Stimulated activated naive CD8-positive, alpha-beta T cell treated with anti-CD3 and anti-CD28 coated beads, Interleukin-15, Interleukin-2, amounts not matched to agents 100 U/mL and 50 U/mL, for 24 hours (primary cell): ENCODE results near the gene TAS2R46.
"Not testable (repeated sequence)": the region's sequence is repeated elsewhere in the genome, so short reads cannot be mapped to it uniquely, and the experiment has no call there.

Source experiments
- ATAC-seq: fragments of 150-1000 bp; cut with Tn5 transposase; one replicate; pipeline ENCODE4 v1.10.0; 2021
- DNase-seq: peaks from one replicate; pipeline ENCODE4 v3.0.0; 2021

TAS2R46 gene

GRCh38 chr12:11062194-11062593, at the start of gene TAS2R46:
TSS of gene TAS2R46 (minus strand) at chr12:11062294. CDS start at chr12:11062294, 0 bp downstream.
- DNase-seq, ATAC-seq: not testable (repeated sequence)

- ATAC-seq, DNase-seq: not testable (repeated sequence)
Observed at GRCh38 chr12:11111213-11111612, 49.1 kb upstream of the TAS2R46 start.

GRCh38 chr12:11108862-11109261, 46.8 kb upstream of the TAS2R46 start:
- ATAC-seq (no peak), DNase-seq (no peak)

GRCh38 chr12:11107719-11108118, 45.6 kb upstream of the TAS2R46 start:
- DNase-seq (no peak), ATAC-seq (no peak)

- ATAC-seq (no peak), DNase-seq (no peak)
Observed at GRCh38 chr12:11106288-11106687, 44.2 kb upstream of the TAS2R46 start.

- ATAC-seq (no peak), DNase-seq (no peak)
Observed at GRCh38 chr12:11105546-11105945, 43.5 kb upstream of the TAS2R46 start.

GRCh38 chr12:11094910-11095309, 32.8 kb upstream of the TAS2R46 start:
- peak; percentile 59 for ATAC-seq
- not testable (repeated sequence) for DNase-seq

- DNase-seq = no peak
- peak; percentile 14 for ATAC-seq
Observed at GRCh38 chr12:11092128-11092527, 30.0 kb upstream of the TAS2R46 start, which contains the start of gene TAS2R43. TSS of gene TAS2R43 (minus strand) at chr12:11092313. CDS start at chr12:11092229, 84 bp downstream.

GRCh38 chr12:11089246-11089645, 27.2 kb upstream of the TAS2R46 start:
- no peak for DNase-seq
- ATAC-seq = no peak

- peak; percentile 16 for DNase-seq
- peak; percentile 92 for ATAC-seq
Observed at GRCh38 chr12:11085419-11085818, 23.3 kb upstream of the TAS2R46 start.

- DNase-seq (no peak), ATAC-seq (no peak)
Observed at GRCh38 chr12:11081987-11082386, 19.9 kb upstream of the TAS2R46 start.

GRCh38 chr12:11078246-11078645, 16.2 kb upstream of the TAS2R46 start:
- DNase-seq = no peak
- ATAC-seq = no peak

- ATAC-seq = no peak
Observed at GRCh38 chr12:11075642-11076041, 13.5 kb upstream of the TAS2R46 start.

GRCh38 chr12:11071414-11071813, 9.3 kb upstream of the TAS2R46 start:
- ATAC-seq (no peak), DNase-seq (no peak)

More at GRCh38 chr12:11075642-11076041, 13.5 kb upstream of the TAS2R46 start:
- no peak for DNase-seq

- DNase-seq (no peak), ATAC-seq (no peak)
Observed at GRCh38 chr12:11070999-11071398, 8.9 kb upstream of the TAS2R46 start.

GRCh38 chr12:11069854-11070365, 7.8 kb upstream of the TAS2R46 start:
- no peak for ATAC-seq
- DNase-seq = no peak

- DNase-seq (no peak), ATAC-seq (no peak)
Observed at GRCh38 chr12:11067514-11067913, 5.4 kb upstream of the TAS2R46 start.

GRCh38 chr12:11059784-11060183, 2.3 kb downstream of the TAS2R46 start:
- no peak for DNase-seq
- ATAC-seq = peak; percentile 40

- DNase-seq (no peak), ATAC-seq (no peak)
Observed at GRCh38 chr12:11059041-11059440, 3.1 kb downstream of the TAS2R46 start.

- no peak for DNase-seq
- ATAC-seq = no peak
Observed at GRCh38 chr12:11055306-11055705, 6.8 kb downstream of the TAS2R46 start.

GRCh38 chr12:11049806-11050531, 12.1 kb downstream of the TAS2R46 start:
- not testable (repeated sequence) for ATAC-seq, DNase-seq

- ATAC-seq, DNase-seq: not testable (repeated sequence)
Observed at GRCh38 chr12:11041366-11041765, 20.7 kb downstream of the TAS2R46 start.

- DNase-seq = no peak
Observed at GRCh38 chr12:11040162-11040561, 21.9 kb downstream of the TAS2R46 start.

GRCh38 chr12:11039171-11039570, 22.9 kb downstream of the TAS2R46 start:
- no peak for DNase-seq
- ATAC-seq = no peak

More at GRCh38 chr12:11040162-11040561, 21.9 kb downstream of the TAS2R46 start:
- ATAC-seq = no peak
